HG03175 (cell line): ENCODE data around the gene COPS9.

Experiments used
- ATAC-seq: cut with Tn5 transposase; IDR thresholded peaks from one replicate; pipeline ENCODE4 v1.9.1; 2021; ENCODE audit warnings: mild to moderate bottlenecking, moderate library complexity; ENCODE audit not compliant: unreplicated experiment

COPS9 gene

GRCh38 chr2:240121675-240122074 is 14.4 kb downstream of the COPS9 start:
- no peak for ATAC-seq

- ATAC-seq = no peak
Measured at GRCh38 chr2:240121190-240121589, 14.9 kb downstream of the COPS9 start.

DNA sequence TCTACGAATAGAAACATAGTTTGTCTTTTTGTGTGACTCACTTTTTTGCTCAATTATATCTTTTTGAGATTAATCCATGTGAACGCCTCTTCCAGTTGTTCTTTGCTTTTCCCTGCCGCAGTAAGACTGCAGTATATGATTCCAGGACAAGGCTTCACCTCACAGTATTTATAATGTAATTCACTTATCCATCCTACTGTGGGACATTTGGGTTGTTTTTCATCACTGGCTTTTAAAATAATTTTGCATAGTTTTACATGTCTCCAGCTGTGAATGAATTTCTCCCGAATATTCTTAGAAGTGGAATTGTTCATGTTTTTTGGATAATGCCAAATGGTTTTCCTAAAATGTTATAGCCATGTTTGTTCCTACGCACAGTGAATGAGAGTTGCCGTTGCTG is 21.9 kb downstream of the COPS9 start:
- no peak for ATAC-seq

DNA sequence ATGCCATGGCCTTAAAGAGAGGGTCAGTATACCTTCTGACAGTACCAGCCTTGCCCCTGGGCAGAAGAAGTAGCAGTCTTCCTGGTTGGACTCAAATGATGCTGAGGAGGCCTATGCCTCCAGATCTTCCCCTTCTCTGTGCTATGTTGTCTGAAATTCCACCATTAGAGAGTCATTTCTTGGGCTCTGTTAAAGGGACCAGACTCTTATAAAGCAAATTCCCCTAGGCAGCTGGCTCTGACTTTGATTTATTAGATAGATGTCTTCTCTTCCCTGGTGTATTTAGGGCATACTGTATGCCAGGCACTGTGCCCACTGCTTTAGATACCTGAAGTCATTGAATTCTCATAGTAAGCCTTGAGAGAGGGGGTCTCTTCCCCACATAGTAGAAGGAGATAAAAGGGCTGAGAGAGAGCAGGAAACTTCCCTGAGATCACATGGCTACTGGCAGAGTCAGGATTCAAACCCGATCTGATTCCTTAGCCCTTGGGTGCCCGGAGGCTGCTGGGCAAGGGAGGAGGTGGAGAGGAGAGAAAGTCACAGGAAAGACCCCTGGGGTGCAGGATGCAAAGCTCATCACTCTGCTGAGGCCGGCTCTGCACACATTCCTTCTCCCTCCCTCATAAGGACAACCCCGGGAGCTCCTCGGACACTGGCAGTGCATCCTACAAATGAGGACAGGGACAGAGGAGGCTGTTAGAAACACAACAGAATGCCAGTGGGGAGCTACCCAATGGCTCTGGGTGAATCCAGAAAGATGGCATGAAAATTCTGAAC is 23.0 kb downstream of the COPS9 start:
- no peak for ATAC-seq

GRCh38 chr2:240111253-240111652 is 24.9 kb downstream of the COPS9 start:
- ATAC-seq = no peak

- no peak for ATAC-seq
Measured at GRCh38 chr2:240109386-240109785, 26.7 kb downstream of the COPS9 start.

- no peak for ATAC-seq
Measured at GRCh38 chr2:240107477-240107796, 28.7 kb downstream of the COPS9 start.

DNA sequence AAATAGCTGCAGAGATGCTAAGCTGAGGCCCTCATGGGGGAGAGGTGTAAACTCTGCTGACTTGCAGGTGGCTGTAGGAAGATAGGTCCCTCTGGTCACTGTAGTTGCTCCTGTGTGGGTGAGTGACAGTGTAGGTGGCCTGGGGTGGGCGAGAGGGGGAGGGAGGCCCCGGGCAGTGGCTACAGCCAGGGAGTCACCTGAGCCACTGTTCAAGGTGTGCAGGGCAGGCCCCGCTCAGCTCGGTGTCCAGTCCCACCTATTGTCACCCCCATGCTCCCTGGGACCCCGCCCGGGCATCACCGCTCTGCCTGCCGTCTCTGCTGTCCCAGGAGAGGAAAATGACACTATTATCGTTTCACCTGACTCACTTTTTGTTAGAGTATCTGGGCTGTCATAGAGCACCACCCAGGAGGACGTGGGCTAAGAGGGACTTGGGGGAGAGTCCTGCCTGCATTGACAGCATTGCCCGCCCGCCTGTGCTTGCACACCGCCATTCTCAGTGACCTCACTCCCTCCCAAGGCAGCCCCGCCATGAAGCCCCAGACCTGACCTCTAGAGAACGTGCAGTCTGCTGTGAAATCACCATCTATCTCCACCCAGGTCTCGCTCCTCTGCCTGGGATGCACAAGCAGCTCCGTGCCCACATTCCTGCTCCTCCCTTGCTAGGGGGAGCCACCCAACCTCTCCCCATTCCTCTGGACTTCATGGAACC is 29.2 kb downstream of the COPS9 start:
- no peak for ATAC-seq

DNA sequence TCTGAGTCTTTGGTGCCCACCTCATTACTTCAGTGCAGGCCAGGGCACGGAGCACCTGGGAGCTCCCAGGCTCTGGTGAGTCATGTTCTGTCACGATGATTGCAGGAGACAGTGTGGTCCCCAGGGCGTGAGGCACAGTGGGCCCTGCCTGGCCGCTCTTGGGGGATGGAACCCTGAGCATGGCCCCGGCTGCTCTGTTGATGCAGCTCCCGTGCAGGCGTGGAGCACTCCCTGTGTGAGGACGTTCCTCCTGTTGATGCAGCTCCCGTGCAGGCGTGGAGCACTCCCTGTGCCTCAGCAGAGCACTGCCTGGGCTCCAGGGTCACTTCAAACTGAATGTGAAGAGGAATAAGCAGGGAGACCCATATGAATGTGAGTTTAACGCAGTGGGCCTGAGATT is 30.1 kb downstream of the COPS9 start:
- no peak for ATAC-seq

GRCh38 chr2:240103136-240103535 is 33.0 kb downstream of the COPS9 start:
- no peak for ATAC-seq

GRCh38 chr2:240098349-240098748 is 37.8 kb downstream of the COPS9 start:
- no peak for ATAC-seq

- ATAC-seq = no peak
Measured at GRCh38 chr2:240095556-240096523, 40.3 kb downstream of the COPS9 start.

DNA sequence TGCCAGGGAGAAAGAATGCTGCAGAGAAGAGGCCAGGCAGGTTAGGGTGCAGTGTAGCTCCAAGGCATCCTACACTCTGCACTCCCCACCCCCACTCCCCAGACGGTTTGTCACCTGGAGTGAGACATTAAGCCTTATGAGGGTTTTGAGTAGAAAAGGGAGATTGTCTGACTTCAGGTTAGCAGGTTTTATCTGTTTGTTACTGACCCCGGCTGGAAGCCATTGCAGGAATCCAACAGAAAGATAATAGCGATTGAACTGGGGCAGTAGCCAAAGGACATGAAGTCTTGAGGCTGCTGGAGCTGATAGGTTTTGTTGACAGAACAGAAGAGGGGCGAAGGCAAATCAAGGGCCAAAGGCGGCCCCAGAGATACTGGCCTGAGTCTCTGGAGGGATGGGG is 46.8 kb downstream of the COPS9 start:
- ATAC-seq = no peak

DNA sequence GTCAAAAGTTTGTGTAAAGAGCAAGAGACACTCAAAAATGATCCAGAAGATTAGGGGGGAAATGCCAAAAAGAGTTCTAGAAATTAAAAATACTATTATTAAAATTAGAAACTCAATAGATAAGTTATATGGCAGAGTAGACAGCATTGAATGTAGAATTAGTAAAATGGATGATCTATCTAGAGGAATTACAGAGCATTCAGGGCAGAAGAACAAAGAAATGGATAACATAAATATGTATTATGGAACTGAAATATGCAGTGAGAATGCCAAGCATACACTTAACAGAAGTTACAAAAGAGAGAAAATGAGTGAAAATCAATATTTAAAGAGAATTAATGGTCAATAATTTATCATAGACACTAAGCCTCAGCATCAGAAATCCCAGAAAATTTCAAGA is 49.5 kb downstream of the COPS9 start:
- no peak for ATAC-seq
